GM18907 (cell line): Measurements from ENCODE around the gene GPR141.

Experiments
- ATAC-seq: cut with Tn5 transposase; IDR thresholded peaks from one replicate; pipeline ENCODE4 v1.9.1; 2021; ENCODE audit warnings: mild to moderate bottlenecking, moderate library complexity; ENCODE audit not compliant: unreplicated experiment

The GPR141 gene

GRCh38 chr7:37683246-37684120 is at the start of gene GPR141:
Gene GPR141, plus strand, starts transcription at chr7:37683766. Its CDS starts 56,628 bp downstream, at chr7:37740394.
- peak; percentile 95 for ATAC-seq

GRCh38 chr7:37635346-37635745 is 48.2 kb upstream of the GPR141 start:
- no peak for ATAC-seq

- ATAC-seq = no peak
These were observed 41.5 kb upstream of the GPR141 start for GRCh38 chr7:37642028-37642540.

GRCh38 chr7:37643876-37644275 is 39.7 kb upstream of the GPR141 start:
- ATAC-seq = no peak

- ATAC-seq = no peak
These were observed 38.1 kb upstream of the GPR141 start for GRCh38 chr7:37645282-37646050.

GRCh38 chr7:37656913-37657530 is 26.5 kb upstream of the GPR141 start:
- peak; percentile 98 for ATAC-seq

GRCh38 chr7:37657816-37658215 is 25.8 kb upstream of the GPR141 start:
- no peak for ATAC-seq

- ATAC-seq = no peak
These were observed 23.5 kb upstream of the GPR141 start for GRCh38 chr7:37659971-37660565.

- no peak for ATAC-seq
These were observed 23.0 kb upstream of the GPR141 start for GRCh38 chr7:37660614-37661013.

- no peak for ATAC-seq
These were observed 19.9 kb upstream of the GPR141 start for GRCh38 chr7:37663693-37664092.

GRCh38 chr7:37665352-37666022 is 18.1 kb upstream of the GPR141 start:
- no peak for ATAC-seq

GRCh38 chr7:37666026-37666799 is 17.4 kb upstream of the GPR141 start:
- no peak for ATAC-seq

GRCh38 chr7:37669818-37670217 is 13.7 kb upstream of the GPR141 start:
- no peak for ATAC-seq

- ATAC-seq = no peak
These were observed 13.1 kb upstream of the GPR141 start for GRCh38 chr7:37670436-37670835.

GRCh38 chr7:37671876-37672275 is 11.7 kb upstream of the GPR141 start:
- ATAC-seq = no peak

GRCh38 chr7:37672926-37673325 is 10.6 kb upstream of the GPR141 start:
- ATAC-seq = no peak

GRCh38 chr7:37673523-37673922 is 10.0 kb upstream of the GPR141 start:
- no peak for ATAC-seq

GRCh38 chr7:37674531-37674930 is 9.0 kb upstream of the GPR141 start:
- ATAC-seq = no peak

GRCh38 chr7:37675749-37676148 is 7.8 kb upstream of the GPR141 start:
- no peak for ATAC-seq

GRCh38 chr7:37684927-37685326 is 1.4 kb downstream of the GPR141 start:
- ATAC-seq = no peak
